H1 (cell line): ENCODE data around the gene ADGRB3. TPM values are rescaled to one million over a fixed set of nuclear protein-coding genes. Genes with fewer than 3 reads are reported as not detected.

ENCODE experiments used
- CTCF ChIA-PET: fragments of 300-600 bp; sonication (Branson Sonifier 250); formaldehyde crosslinking; loops from one replicate; lab custom pipeline; 2021; ENCODE audit not compliant: partially characterized antibody; lab: Charles Lee
- POLR2A ChIA-PET: fragments of 300-600 bp; sonication (Branson Sonifier 250); formaldehyde crosslinking; loops from one replicate; lab custom pipeline; 2021; ENCODE audit warnings: inconsistent platforms; ENCODE audit not compliant: partially characterized antibody; lab: Charles Lee
- DNase-seq, 2 experiments: peaks; one replicate each; pipeline versions ENCODE4 v3.0.0 to v3.0.0-alpha.2; 2010 to 2022; ENCODE audit warnings: low spot score in 2 of 2, low read depth in 1 of 2, mixed read lengths in 1 of 2
- FAIRE-seq: peaks from 2 replicates; lab custom pipeline; 2011; peaks lifted over from hg19 to GRCh38; lab: Jason Lieb, UNC
- H2AFZ ChIP-seq: 2 replicates; pipeline ENCODE4 v1.8.1; 2012; ENCODE audit warnings: low read length, inconsistent platforms
- H2AK5ac ChIP-seq: 2 replicates; pipeline ENCODE4 v1.6.1; 2013; ENCODE audit warnings: low read depth, low read length
- H2BK120ac ChIP-seq: replicated peaks from 2 replicates; pipeline ENCODE3; 2013; ENCODE audit warnings: low read depth, low read length, inconsistent platforms
- H2BK12ac ChIP-seq: 2 replicates; pipeline ENCODE4 v1.6.1; 2013; ENCODE audit warnings: low read depth, low read length
- H2BK15ac ChIP-seq: 2 replicates; pipeline ENCODE4 v1.6.1; 2013; ENCODE audit warnings: low read length
- H2BK20ac ChIP-seq: 2 replicates; pipeline ENCODE4 v1.6.1; 2013; ENCODE audit warnings: low read length
- H2BK5ac ChIP-seq: 2 replicates; pipeline ENCODE4 v1.6.1; 2013; ENCODE audit warnings: low read depth, low read length
- H3K14ac ChIP-seq: 2 replicates; pipeline ENCODE4 v1.6.1; 2013; ENCODE audit warnings: inconsistent platforms; ENCODE audit not compliant: insufficient read length
- H3K18ac ChIP-seq: 2 replicates; pipeline ENCODE4 v1.6.1; 2013; ENCODE audit warnings: low read length; ENCODE audit errors: extremely low read depth
- H3K23ac ChIP-seq: 2 replicates; pipeline ENCODE4 v1.6.1; 2013; ENCODE audit warnings: inconsistent platforms; ENCODE audit not compliant: insufficient read length
- H3K23me2 ChIP-seq: 2 replicates; pipeline ENCODE4 v1.6.1; 2013; ENCODE audit warnings: low read depth, low read length
- H3K27ac ChIP-seq: 2 replicates; pipeline ENCODE4 v1.6.1; 2011; ENCODE audit warnings: low read depth, low read length, inconsistent platforms
- H3K27me3 ChIP-seq, 4 experiments: replicated peaks in 1 of 4; 1 replicate in 1 of 4; 2 replicates in 3 of 4; pipeline versions ENCODE4 v1.6.1 to v1.8.1; 2011 to 2013; ENCODE audit warnings: low read length in 3 of 4, mild to moderate bottlenecking in 3 of 4, inconsistent platforms in 2 of 4, mixed read lengths in 2 of 4, moderate library complexity in 1 of 4; ENCODE audit not compliant: control insufficient read depth in 3 of 4, insufficient read depth in 3 of 4; ENCODE audit errors: extremely low read depth in 1 of 4
- H3K36me3 ChIP-seq, 4 experiments: 2 replicates each; pipeline versions ENCODE4 v1.6.1 to v1.8.1; 2011 to 2013; ENCODE audit warnings: mild to moderate bottlenecking in 4 of 4, low read length in 3 of 4, moderate library complexity in 2 of 4, control low read depth in 1 of 4, inconsistent platforms in 1 of 4; ENCODE audit not compliant: insufficient read depth in 4 of 4, control insufficient read depth in 2 of 4
- H3K4ac ChIP-seq: replicated peaks from 2 replicates; pipeline ENCODE3; 2013; ENCODE audit warnings: low read length, low read depth, mixed read lengths, inconsistent platforms; ENCODE audit not compliant: insufficient read length
- H3K4me1 ChIP-seq, 4 experiments: replicated peaks in 1 of 4; 1 replicate in 1 of 4; 2 replicates in 3 of 4; pipeline versions ENCODE4 v1.6.1 to v1.8.1; 2011 to 2013; ENCODE audit warnings: low read length in 3 of 4, inconsistent platforms in 2 of 4, mixed read lengths in 1 of 4; ENCODE audit not compliant: insufficient read depth in 4 of 4, control insufficient read depth in 3 of 4
- H3K4me2 ChIP-seq, 2 experiments: 2 replicates each; pipeline versions ENCODE4 v1.6.1 to v1.8.1; 2011 to 2013; ENCODE audit warnings: low read depth in 2 of 2, low read length in 2 of 2, control low read depth in 1 of 2, inconsistent platforms in 1 of 2, mild to moderate bottlenecking in 1 of 2; ENCODE audit not compliant: insufficient read depth in 1 of 2
- H3K4me3 ChIP-seq, 4 experiments: fragments of 200-600, 300-600 bp in 1 of 4; sonication (generic), shearing (Covaris generic), sonication (Bioruptor Twin) in 1 of 4; 2 replicates each; pipeline versions ENCODE4 v1.5.1 to v1.8.1; 2011 to 2016; ENCODE audit warnings: low read length in 4 of 4, low read depth in 3 of 4, control low read depth in 2 of 4, inconsistent platforms in 2 of 4, mild to moderate bottlenecking in 2 of 4, mixed read lengths in 1 of 4, moderate library complexity in 1 of 4; ENCODE audit not compliant: insufficient read depth in 2 of 4; ENCODE audit errors: extremely low read depth in 1 of 4
- H3K56ac ChIP-seq: replicated peaks from 2 replicates; pipeline ENCODE3; 2013; ENCODE audit warnings: low read depth, mild to moderate bottlenecking, mixed read lengths, low read length, inconsistent platforms; ENCODE audit not compliant: insufficient read length
- H3K79me1 ChIP-seq: 2 replicates; pipeline ENCODE4 v1.6.1; 2013; ENCODE audit warnings: low read depth, low read length, control low read depth
- H3K79me2 ChIP-seq, 2 experiments: 2 replicates each; pipeline versions ENCODE4 v1.6.1 to v1.8.1; 2012 to 2013; ENCODE audit warnings: low read length in 2 of 2, mild to moderate bottlenecking in 2 of 2, inconsistent platforms in 1 of 2; ENCODE audit not compliant: insufficient read depth in 2 of 2, control insufficient read depth in 1 of 2
- H3K9ac ChIP-seq, 4 experiments: replicated peaks in 1 of 4; 1 replicate in 1 of 4; 2 replicates in 3 of 4; pipeline versions ENCODE4 v1.6.1 to v1.8.1; 2011 to 2013; ENCODE audit warnings: low read depth in 3 of 4, low read length in 3 of 4, control low read depth in 2 of 4, mild to moderate bottlenecking in 2 of 4, moderate library complexity in 2 of 4, inconsistent platforms in 1 of 4; ENCODE audit errors: extremely low read depth in 1 of 4
- H3K9me3 ChIP-seq, 2 experiments: 2 replicates each; pipeline versions ENCODE4 v1.6.1 to v1.8.1; 2012 to 2013; ENCODE audit warnings: mild to moderate bottlenecking in 2 of 2, moderate library complexity in 2 of 2, control low read depth in 1 of 2, inconsistent platforms in 1 of 2, low read depth in 1 of 2, low read length in 1 of 2, mixed read lengths in 1 of 2; ENCODE audit not compliant: insufficient read depth in 2 of 2
- H4K20me1 ChIP-seq, 2 experiments: replicated peaks in 1 of 2; 2 replicates each; pipeline versions ENCODE3 to v1.8.1; 2011 to 2013; ENCODE audit warnings: inconsistent platforms in 2 of 2, low read length in 2 of 2, mild to moderate bottlenecking in 1 of 2; ENCODE audit not compliant: insufficient read depth in 2 of 2, control insufficient read depth in 1 of 2
- H4K5ac ChIP-seq: 2 replicates; pipeline ENCODE4 v1.6.1; 2013; ENCODE audit warnings: low read length, low read depth, mixed read lengths, inconsistent platforms; ENCODE audit not compliant: insufficient read length
- H4K8ac ChIP-seq: 2 replicates; pipeline ENCODE4 v1.8.0; 2013; ENCODE audit warnings: mild to moderate bottlenecking, moderate library complexity, low read length, inconsistent platforms; ENCODE audit not compliant: insufficient read depth; ENCODE audit errors: extremely low read depth
- H4K91ac ChIP-seq: replicated peaks from 2 replicates; pipeline ENCODE3; 2013; ENCODE audit warnings: low read length, mixed read lengths, inconsistent platforms; ENCODE audit not compliant: insufficient read length
- BCL11A ChIP-seq, 2 experiments: IDR thresholded peaks; one replicate each; pipeline ENCODE4 v1.6.1; 2011; ENCODE audit warnings: low read depth in 2 of 2, low read length in 2 of 2, mild to moderate bottlenecking in 2 of 2
- CBX5 ChIP-seq: fragments of 300-800, 300-1000 bp; sonication (generic); IDR thresholded peaks from 2 replicates; pipeline ENCODE4 v1.7.1; 2016; ENCODE audit warnings: antibody characterized with exemption, low read length, low read depth
- EGR1 ChIP-seq: IDR thresholded peaks from 2 replicates; pipeline ENCODE4 v1.6.1; 2011; ENCODE audit warnings: low read depth, low read length, borderline replicate concordance
- MAFK ChIP-seq: IDR thresholded peaks from 2 replicates; pipeline ENCODE4 v1.6.1; 2012; ENCODE audit warnings: low read depth, mild to moderate bottlenecking, improper control_type of control experiment, low read length
- NANOG ChIP-seq: IDR thresholded peaks from 2 replicates; pipeline ENCODE4 v1.6.1; 2011; ENCODE audit warnings: low read length, low read depth, mild to moderate bottlenecking, inconsistent platforms; ENCODE audit not compliant: insufficient read depth, poor library complexity, severe bottlenecking
- RFX5 ChIP-seq: IDR thresholded peaks from 2 replicates; pipeline ENCODE4 v1.6.1; 2011; ENCODE audit warnings: low read depth, low read length, improper control_type of control experiment, borderline replicate concordance
- RXRA ChIP-seq: IDR thresholded peaks from 2 replicates; pipeline ENCODE4 v1.6.1; 2011; ENCODE audit warnings: low read depth, mild to moderate bottlenecking, low read length, moderate library complexity; ENCODE audit not compliant: insufficient read depth
- SAP30 ChIP-seq: fragments of 300-600 bp; sonication (generic); IDR thresholded peaks from 2 replicates; pipeline ENCODE4 v1.7.1; 2012; ENCODE audit warnings: low read length, moderate library complexity, mild to moderate bottlenecking, inconsistent platforms; ENCODE audit not compliant: insufficient read depth, insufficient replicate concordance
- SP2 ChIP-seq: IDR thresholded peaks from 2 replicates; pipeline ENCODE4 v1.6.1; 2012; ENCODE audit warnings: mild to moderate bottlenecking, low read length, inconsistent platforms
- TBP ChIP-seq: IDR thresholded peaks from 2 replicates; pipeline ENCODE4 v1.6.1; 2011; ENCODE audit warnings: low read depth, low read length, improper control_type of control experiment
- WGBS, 2 experiments: shearing (Covaris generic) in 1 of 2; methylation state at CpG; one replicate each; pipeline versions ENCODE4 v1.1.6 to v1.1.7; 2013 to 2015; ENCODE audit warnings: low lambda C conversion rate in 2 of 2, mixed read lengths in 2 of 2, inconsistent platforms in 1 of 2, low coverage in 1 of 2, missing lambda C conversion rate in 1 of 2; ENCODE audit not compliant: insufficient replicate concordance in 2 of 2, insufficient coverage in 1 of 2, insufficient read length in 1 of 2; ENCODE audit errors: extremely low coverage in 1 of 2, missing lambda C conversion rate in 1 of 2; 5-methylcytosine and 5-hydroxymethylcytosine counted together
- polyA plus RNA-seq, 7 experiments: library from polyadenylated mRNA; depleted of rRNA in 3 of 7; stranded (reverse) in 5 of 7; unstranded in 2 of 7; fragments of >200 nt in 5 of 7; fragments of 200-250 nt in 2 of 7; gene quantifications; 1 replicate in 5 of 7; 2 replicates in 1 of 7; 4 replicates in 1 of 7; pipeline versions ENCODE4 v1.2.1 to v1.2.3, GENCODE V29; 2011 to 2013; ENCODE audit warnings: missing spikeins in 2 of 7, mixed read lengths in 2 of 7
- total RNA-seq: library from RNA; stranded (reverse); fragmentation: NEBNext Ultra II Directional; extraction: Animal tissue kit (Norgen Biotek cat#: 25700); gene quantifications from 2 replicates; pipeline ENCODE4 v1.2.1, GENCODE V29; 2021

The ADGRB3 gene
- total and polyA plus RNA-seq, 2 of the 8 experiments (the other 6 are each of a cell fraction or from before 2014, with no cell fraction given): 0.35 to 1.2 TPM

DNA sequence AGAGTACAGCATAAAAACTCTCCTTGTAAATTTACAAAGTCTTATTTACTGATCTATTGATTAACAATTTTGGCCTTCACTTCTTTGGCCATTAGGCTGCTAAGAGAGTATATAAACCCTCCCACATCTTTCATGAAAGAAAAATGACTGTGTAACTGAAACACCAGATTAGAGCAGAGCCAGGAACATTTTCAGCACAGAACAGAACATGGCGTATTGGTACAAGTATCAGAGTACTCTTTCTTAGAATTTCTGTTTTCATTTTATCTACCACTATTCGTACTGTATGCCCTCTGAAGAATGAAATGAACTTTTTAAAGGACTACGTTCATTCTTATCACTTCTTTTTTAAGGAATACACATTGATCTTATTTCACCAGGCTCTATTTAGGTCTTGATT lies 550.2 kb downstream of the ADGRB3 start:
- no peak overlapping the region for H2AFZ ChIP-seq

More for the DNA sequence above, 550.2 kb downstream of the ADGRB3 start:
- 98% methylated on average over 3 of the region's 3 CpGs; no CpG with 5 or more reads in 1 of the 2 experiments for WGBS, 2 experiments
- H3K4ac ChIP-seq: no peak overlapping the region
- no peak overlapping the region for H3K18ac ChIP-seq
- no peaks in the 10 kb centered on the region for H3K79me1 ChIP-seq
- H2BK5ac ChIP-seq: no peak overlapping the region
- H2BK12ac ChIP-seq: no peak overlapping the region
- no peak overlapping the region for H3K56ac ChIP-seq
- H3K23me2 ChIP-seq: no peaks in the 10 kb centered on the region
- H3K9ac ChIP-seq: no peak overlapping the region
- no peak overlapping the region for H2BK20ac ChIP-seq
- H3K4me1 ChIP-seq: no peaks in the 10 kb centered on the region
- FAIRE-seq (no peak), DNase-seq (no peak)
- ChIA-PET CTCF (interaction anchor here (1.1 kb wide), 1 partner anchor 438 kb away, joined by 4 read pairs; no protein-coding TSS in a partner anchor), POLR2A (no interaction called here)
- no peak for TF ChIP-seq MAFK
- TF ChIP-seq CBX5: no peak
- no peak for TF ChIP-seq NANOG
- no peak for TF ChIP-seq TBP
- TF ChIP-seq SP2: no peak
- TF ChIP-seq EGR1: no peak
- no peak for TF ChIP-seq RXRA
- no peak for TF ChIP-seq RFX5
- no peak for TF ChIP-seq BCL11A (IDR thresholded peaks at IDR 0.05; ENCODE audit: low read depth in 2 of 2, low read length in 2 of 2)
- no peak for TF ChIP-seq SAP30
- no peak overlapping the region for H3K14ac ChIP-seq
- no peak overlapping the region for H4K91ac ChIP-seq
- H3K79me2 ChIP-seq: no peaks in the 10 kb centered on the region
- H2BK120ac ChIP-seq: no peak overlapping the region
- no peak overlapping the region for H4K8ac ChIP-seq
- H3K4me3 ChIP-seq: no peak overlapping the region
- H2AK5ac ChIP-seq: no peak overlapping the region
- H3K4me2 ChIP-seq: no peak overlapping the region
- H2BK15ac ChIP-seq: no peak overlapping the region
- H3K27me3 ChIP-seq: no peaks in the 10 kb centered on the region
- H3K27ac ChIP-seq: no peak overlapping the region
- H3K36me3 ChIP-seq: no peaks in the 10 kb centered on the region
- H3K9me3 ChIP-seq: no peaks in the 10 kb centered on the region
- no peaks in the 10 kb centered on the region for H4K20me1 ChIP-seq
- no peak overlapping the region for H3K23ac ChIP-seq
- no peak overlapping the region for H4K5ac ChIP-seq
